Islet of Langerhans (tissue), 1 donor: Measurements from ENCODE around the gene SH3PXD2A.
"Not testable (repeated sequence)": the region's sequence is repeated elsewhere in the genome, so short reads cannot be mapped to it uniquely, and the experiment has no call there.

Source experiments
- FAIRE-seq: peaks from one replicate; lab custom pipeline; 2011; peaks lifted over from hg19 to GRCh38; lab: Jason Lieb, UNC

Gene SH3PXD2A

DNA sequence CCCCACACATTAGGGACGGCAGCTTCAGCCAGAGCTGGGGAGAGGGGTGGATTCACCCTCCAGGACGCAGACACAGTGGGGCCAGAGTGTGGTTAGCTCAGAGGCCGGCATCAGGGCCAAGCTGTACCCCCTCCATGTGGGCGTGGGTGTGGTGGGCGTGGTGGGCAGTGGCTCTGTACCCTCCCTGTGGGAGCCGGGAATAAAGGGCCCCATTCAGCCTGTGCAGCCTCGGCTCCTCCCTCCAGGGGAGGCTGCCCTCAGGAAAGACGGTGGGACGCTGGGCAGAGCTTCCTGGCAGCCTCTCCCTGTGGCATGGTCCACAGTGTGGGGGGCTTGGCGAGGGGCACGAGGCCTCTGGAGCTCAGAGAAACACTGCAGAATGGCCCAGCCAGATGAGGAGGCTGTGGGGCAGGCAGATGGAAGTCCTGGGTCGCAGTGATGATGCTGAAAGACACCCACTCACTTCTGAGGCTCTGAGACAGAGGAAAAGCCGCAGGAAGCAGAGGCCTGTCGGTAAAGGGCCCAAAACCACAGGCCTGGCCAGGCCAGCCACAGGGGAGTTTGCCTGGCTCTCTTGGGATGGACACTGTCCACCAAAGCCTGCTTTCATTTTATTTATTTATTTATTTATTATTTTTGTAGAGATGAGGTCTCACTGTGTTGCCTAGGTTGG, 108.0 kb downstream of the SH3PXD2A start:
- FAIRE-seq = no peak

DNA sequence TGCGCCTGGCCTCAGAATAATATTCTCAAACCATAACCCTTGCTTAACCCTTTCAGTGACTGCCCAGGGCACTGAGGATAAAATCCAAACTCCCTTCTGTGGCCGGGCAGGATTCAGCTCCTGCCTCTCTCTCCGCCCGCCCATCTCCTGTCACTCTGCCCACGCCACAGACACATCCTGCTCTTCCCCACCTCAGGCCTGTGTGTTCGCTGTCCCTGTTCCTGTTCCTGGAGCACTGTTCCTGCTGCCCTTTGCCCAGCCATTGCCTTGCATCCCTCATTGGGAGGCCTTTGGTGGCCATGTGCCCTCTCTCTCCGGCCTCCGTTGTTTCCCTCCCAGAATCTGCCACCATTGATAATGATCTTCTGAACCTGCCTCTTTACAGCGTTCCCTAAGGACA, 108.8 kb downstream of the SH3PXD2A start:
- no peak for FAIRE-seq

DNA sequence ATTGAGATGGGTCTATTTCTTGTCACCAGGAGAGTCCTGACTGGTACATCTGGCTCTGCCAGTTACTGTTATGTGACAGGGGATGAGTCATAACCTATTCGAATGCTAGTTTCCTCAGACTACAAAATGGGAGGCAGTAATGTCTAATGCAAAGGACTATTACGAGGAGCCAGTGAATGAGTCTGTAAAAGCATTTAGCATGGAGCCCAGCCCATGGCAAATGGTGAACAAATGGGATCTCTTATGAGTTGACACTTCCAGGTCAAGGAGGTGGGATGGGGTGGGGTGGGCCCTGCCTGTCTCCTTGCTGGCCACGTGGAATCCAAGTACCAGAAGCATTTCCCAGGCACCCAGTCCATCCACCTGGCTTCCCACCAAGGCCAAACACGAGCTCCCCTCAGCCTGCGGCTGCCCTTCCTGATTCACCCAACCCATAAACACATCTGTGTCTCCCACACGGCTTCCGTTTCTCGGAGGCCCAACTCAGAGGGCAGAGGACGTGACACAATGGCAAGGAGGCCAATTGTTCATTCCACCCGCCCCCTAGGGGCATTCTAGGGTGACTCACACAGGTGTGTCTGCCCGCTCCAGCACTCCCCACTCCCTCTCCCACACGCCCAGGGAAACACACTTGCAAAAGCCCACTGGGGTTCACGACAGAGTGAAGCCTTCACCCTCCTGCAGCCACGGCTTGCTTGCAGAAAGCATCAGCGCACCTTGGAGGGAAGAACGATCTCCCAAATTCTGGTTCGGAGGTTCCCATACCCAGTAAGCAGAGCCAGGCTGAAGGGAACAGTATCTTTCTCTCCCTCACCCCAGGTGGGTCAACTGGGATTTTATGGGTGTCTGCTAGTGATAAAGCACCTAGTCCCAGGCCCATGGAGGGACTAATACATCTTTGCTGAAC, 109.8 kb downstream of the SH3PXD2A start:
- no peak for FAIRE-seq

GRCh38 chr10:103742824-103743223, 112.6 kb downstream of the SH3PXD2A start:
- FAIRE-seq = no peak

DNA sequence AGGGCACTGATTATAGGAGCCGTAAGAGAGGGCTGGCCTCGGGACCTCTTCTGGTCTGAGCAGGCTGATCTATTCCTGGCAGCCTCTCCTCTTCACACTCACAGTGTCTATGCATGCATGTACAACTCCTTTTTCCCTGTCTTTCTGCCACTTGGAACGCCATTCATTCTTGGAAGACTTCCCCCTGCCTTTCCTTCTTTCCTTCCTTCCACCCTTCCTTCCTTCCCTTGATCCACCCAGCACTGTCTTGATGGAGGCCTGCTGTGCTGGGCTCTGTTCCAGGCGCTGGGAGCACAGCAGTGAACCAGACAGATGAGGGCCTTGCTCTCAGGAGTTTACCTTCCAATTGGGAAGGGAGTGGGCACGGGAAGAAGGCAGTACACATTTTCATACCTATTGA, 114.8 kb downstream of the SH3PXD2A start:
- no peak for FAIRE-seq

DNA sequence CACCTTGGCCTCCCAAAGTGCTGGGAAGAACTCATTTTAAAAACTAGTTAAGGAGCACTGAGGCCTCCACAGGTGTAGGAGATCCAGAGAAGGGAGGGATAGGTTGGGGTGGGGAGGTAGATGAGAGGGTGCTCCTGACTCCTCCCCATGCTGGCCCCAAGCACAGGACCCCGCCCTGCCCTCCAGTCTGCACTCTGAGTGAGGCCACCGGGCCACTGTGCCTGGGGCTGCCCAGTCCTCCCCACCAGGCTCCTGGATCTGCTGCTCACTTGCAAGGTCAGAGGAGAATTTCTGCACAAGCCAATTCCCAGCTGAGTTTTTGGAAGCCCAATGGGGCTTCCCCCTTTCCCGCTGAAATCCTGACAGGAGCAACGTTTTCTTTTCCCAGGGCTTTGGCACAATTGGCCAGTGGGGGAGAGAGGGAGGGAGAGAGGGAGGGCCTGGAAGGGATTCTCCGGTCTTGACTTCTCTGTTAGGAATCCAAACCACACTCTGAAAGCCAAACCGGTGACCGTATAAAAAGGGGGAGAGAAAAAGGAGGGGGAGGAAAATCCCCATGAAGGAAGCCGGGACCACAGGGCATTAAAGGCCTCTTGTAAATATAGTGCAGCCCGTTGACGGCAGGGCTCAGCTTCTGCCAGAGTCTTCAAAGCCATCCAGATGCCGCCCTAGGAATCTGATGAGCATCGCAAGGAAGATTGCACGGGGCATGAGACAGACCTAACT, 116.2 kb downstream of the SH3PXD2A start:
- no peak for FAIRE-seq

GRCh38 chr10:103737735-103738367, 117.5 kb downstream of the SH3PXD2A start:
- FAIRE-seq = no peak

DNA sequence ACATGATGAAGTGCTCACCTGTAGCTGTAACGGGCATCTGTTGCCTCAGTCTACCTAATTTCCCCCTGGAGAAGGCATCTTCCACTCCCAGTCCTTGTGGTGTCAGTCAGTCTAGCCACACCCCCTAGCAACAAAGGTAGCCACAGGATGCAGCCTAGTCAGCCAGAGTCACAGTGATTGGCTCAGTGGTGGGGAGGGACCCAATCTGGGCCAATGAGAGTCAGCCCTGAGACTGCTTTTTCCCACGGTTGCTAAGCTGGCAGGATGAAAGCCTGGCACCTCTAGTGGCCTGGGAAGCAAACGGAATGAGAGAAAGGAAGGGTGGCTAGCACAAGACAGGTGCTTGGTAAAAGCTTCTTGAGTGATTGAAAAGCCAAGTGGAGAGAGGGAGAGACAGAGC, 118.6 kb downstream of the SH3PXD2A start:
- FAIRE-seq = no peak

- no peak for FAIRE-seq
Measured at GRCh38 chr10:103736044-103736443, 119.3 kb downstream of the SH3PXD2A start.

DNA sequence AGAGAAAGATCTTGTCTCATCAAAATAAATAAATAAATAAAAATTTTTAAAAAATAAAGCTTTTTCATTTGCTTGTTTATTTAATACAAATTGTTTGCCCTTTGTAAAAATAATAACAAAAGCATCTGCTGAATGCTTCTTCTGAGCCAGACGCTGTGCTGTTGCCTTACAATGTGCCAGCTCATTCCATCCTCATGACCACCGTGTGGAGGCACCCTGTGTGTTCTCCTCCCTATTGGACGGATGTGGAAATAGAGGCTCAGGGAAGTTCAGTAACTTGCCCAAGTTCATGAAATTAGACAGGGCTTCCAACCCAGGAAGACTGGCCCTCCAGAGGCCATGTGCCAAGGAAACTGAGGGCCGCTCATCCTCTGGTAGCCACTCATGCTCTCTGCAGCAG, 120.6 kb downstream of the SH3PXD2A start:
- FAIRE-seq = no peak

GRCh38 chr10:103733045-103733419, 122.3 kb downstream of the SH3PXD2A start:
- no peak for FAIRE-seq

DNA sequence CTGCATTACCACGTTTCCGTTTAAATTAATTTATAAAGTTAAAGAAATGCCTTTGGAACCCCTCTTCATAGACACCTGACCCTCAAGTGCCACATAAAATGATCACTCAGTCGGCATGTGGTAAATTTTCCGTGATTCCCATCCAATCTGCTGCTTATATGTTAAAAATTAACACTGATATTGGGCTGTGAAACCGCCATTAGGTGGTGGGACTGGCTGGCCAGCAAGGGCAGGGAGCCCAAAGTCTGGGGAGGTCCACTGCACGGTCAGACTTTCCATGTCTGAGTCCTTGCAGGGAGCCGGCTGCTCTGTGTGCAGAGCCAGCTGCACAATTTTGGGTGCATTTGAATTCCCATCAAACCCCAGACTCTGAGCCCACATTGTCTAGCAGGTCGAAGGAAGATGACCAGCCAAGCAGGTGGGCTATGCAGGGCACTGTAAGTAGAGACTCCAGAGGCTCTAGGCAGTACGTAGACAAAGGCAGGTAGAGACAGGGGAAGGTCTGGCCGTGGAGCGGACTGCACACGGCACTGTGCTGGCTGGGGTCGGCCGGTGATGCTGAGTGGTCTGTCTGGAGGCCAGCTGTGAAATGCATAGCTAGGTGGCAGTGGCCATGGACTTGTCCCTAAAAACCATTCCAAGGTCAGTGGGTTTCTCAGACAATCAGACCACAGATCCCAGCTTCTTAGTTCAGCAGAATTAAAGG, 122.9 kb downstream of the SH3PXD2A start:
- FAIRE-seq = no peak

- no peak for FAIRE-seq
Measured at GRCh38 chr10:103731609-103732270, 123.6 kb downstream of the SH3PXD2A start.

GRCh38 chr10:103731026-103731425, 124.3 kb downstream of the SH3PXD2A start:
- FAIRE-seq = not testable (repeated sequence)

- no peak for FAIRE-seq
Measured at GRCh38 chr10:103729851-103730250, 125.5 kb downstream of the SH3PXD2A start.

- no peak for FAIRE-seq
Measured at GRCh38 chr10:103727991-103728689, 127.2 kb downstream of the SH3PXD2A start.

DNA sequence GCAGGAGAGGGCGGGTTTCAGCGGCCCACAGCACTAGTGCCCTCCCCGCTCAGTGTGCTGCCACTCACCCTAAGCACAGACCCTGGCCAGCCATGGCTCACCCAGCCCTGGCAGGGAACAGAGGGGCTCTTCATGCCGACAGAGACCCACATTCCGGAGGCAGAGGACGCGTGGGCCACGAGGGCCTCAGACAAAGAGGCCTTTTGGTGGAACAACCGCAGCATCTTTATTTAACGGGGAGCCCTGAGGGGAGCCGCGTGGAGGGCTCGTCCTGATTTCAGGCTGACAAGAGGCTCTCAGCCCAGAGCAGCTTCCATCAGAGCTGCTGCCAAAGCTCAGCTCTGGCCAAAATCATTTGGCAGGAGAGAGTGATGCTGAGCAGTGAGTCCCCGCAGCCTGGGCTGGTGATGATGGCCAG, 127.8 kb downstream of the SH3PXD2A start:
- FAIRE-seq = no peak

DNA sequence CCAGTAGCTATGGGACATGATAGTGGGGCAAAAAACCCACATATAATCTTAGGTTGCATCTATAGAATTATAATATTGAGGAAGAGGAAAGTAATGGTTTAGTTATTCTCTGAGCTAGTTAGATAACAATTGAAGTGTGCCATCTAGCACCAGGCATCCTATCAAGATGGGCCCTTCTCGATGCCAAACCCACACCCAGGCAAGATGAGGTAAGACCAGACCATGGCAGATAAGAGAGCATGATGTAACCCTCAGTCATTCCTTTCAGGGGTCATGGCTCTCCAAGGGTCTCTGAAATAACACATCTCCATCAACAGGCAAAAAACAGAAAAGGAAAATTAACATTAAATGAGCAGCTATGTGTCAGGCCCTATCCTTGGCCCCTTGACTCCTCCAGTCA, 128.7 kb downstream of the SH3PXD2A start:
- no peak for FAIRE-seq

- FAIRE-seq = no peak
Measured at GRCh38 chr10:103725242-103725641, 130.1 kb downstream of the SH3PXD2A start.

- no peak for FAIRE-seq
Measured at GRCh38 chr10:103724771-103725170, 130.6 kb downstream of the SH3PXD2A start.

GRCh38 chr10:103724074-103724473, 131.3 kb downstream of the SH3PXD2A start:
- no peak for FAIRE-seq
